GM23338 (cell line): ENCODE data around the gene TOR1B. TPM values are rescaled to one million over a fixed set of nuclear protein-coding genes. Genes with fewer than 3 reads are reported as not detected.

Experiments used
- ATAC-seq: fragments of 200-7000 bp; cut with Tn5 transposase; 3 replicates; pipeline ENCODE4 v1.9.1; 2020
- DNase-seq: peaks from one replicate; pipeline ENCODE4 v3.0.0-alpha.2; 2015; ENCODE audit warnings: low spot score
- H2AFZ ChIP-seq: fragments of 200-600 bp; sonication (generic); 2 replicates; pipeline ENCODE4 v1.8.0; 2016; ENCODE audit warnings: antibody characterized with exemption, mild to moderate bottlenecking, moderate library complexity
- H3F3A ChIP-seq: fragments of 200-600 bp; sonication (generic); replicated peaks from 2 replicates; pipeline ENCODE4 v1.8.0; 2017; ENCODE audit warnings: antibody characterized with exemption, mixed run types, low read depth
- H3K27ac ChIP-seq: fragments of 200-600 bp; sonication (generic); 2 replicates; pipeline ENCODE4 v1.6.1; 2016; ENCODE audit warnings: low read depth
- H3K27me3 ChIP-seq: fragments of 200-600 bp; sonication (generic); 2 replicates; pipeline ENCODE4 v1.8.0; 2016; ENCODE audit warnings: mild to moderate bottlenecking, mixed run types, moderate library complexity; ENCODE audit not compliant: insufficient read depth
- H3K36me3 ChIP-seq: fragments of 200-600 bp; sonication (generic); 2 replicates; pipeline ENCODE4 v1.8.0; 2016; ENCODE audit warnings: mild to moderate bottlenecking; ENCODE audit not compliant: insufficient read depth
- H3K4me1 ChIP-seq: fragments of 200-600 bp; sonication (generic); 2 replicates; pipeline ENCODE4 v1.8.0; 2016; ENCODE audit warnings: mild to moderate bottlenecking, moderate library complexity; ENCODE audit not compliant: insufficient read depth
- H3K4me2 ChIP-seq: fragments of 200-600 bp; sonication (generic); 2 replicates; pipeline ENCODE4 v1.7.1; 2017; ENCODE audit warnings: mixed run types
- H3K4me3 ChIP-seq: fragments of 200-600 bp; sonication (generic); 2 replicates; pipeline ENCODE4 v1.6.1; 2016; ENCODE audit warnings: mixed run types
- H3K79me2 ChIP-seq: fragments of 200-600 bp; sonication (generic); replicated peaks from 2 replicates; pipeline ENCODE4 v1.8.0; 2017; ENCODE audit warnings: mild to moderate bottlenecking; ENCODE audit not compliant: insufficient read depth
- H3K9me2 ChIP-seq: fragments of 200-600 bp; sonication (generic); 2 replicates; pipeline ENCODE4 v1.8.0; 2017; ENCODE audit not compliant: insufficient read depth
- H4K20me1 ChIP-seq: fragments of 200-600 bp; sonication (generic); replicated peaks from 2 replicates; pipeline ENCODE4 v1.8.0; 2017; ENCODE audit warnings: mild to moderate bottlenecking; ENCODE audit not compliant: insufficient read depth
- H3K27ac Mint-ChIP-seq: 2 replicates; pipeline ENCODE4 v1.8.0; 2020; ENCODE audit warnings: inconsistent platforms, mild to moderate bottlenecking, moderate library complexity, mixed read lengths
- H3K27me3 Mint-ChIP-seq: 3 replicates; pipeline ENCODE4 v1.8.0; 2022; ENCODE audit warnings: low read depth, mild to moderate bottlenecking, moderate library complexity, mixed read lengths, inconsistent platforms; ENCODE audit not compliant: insufficient read depth, poor library complexity
- H3K36me3 Mint-ChIP-seq: 3 replicates; pipeline ENCODE4 v1.8.0; 2021; ENCODE audit warnings: low read depth, mild to moderate bottlenecking, inconsistent platforms, moderate library complexity, mixed read lengths
- H3K4me1 Mint-ChIP-seq: 3 replicates; pipeline ENCODE4 v1.8.0; 2020; ENCODE audit warnings: mild to moderate bottlenecking, inconsistent platforms, mixed read lengths
- H3K4me3 Mint-ChIP-seq: 3 replicates; pipeline ENCODE4 v1.8.0; 2021; ENCODE audit warnings: moderate library complexity, mild to moderate bottlenecking, inconsistent platforms, mixed read lengths
- H3K9me3 Mint-ChIP-seq: 3 replicates; pipeline ENCODE4 v1.8.0; 2020; ENCODE audit warnings: moderate library complexity, mild to moderate bottlenecking, inconsistent platforms, mixed read lengths
- CREB1 ChIP-seq: fragments of 250-450 bp; sonication (Bioruptor Pico); IDR thresholded peaks from 2 replicates; pipeline ENCODE4 v1.5.0; 2020; ENCODE audit warnings: low read depth, mild to moderate bottlenecking, moderate library complexity
- EZH2phosphoT487 ChIP-seq: fragments of 200-600 bp; sonication (generic); IDR thresholded peaks from one replicate; pipeline ENCODE4 v1.8.1; 2018; ENCODE audit warnings: antibody characterized with exemption; ENCODE audit not compliant: unreplicated experiment
- JUNB ChIP-seq: IDR thresholded peaks from one replicate; pipeline ENCODE4 v1.6.1; 2016; ENCODE audit warnings: antibody characterized with exemption; ENCODE audit not compliant: unreplicated experiment
- ZNF331 ChIP-seq: fragments of 250-450 bp; sonication (Bioruptor Pico); IDR thresholded peaks from 2 replicates; pipeline ENCODE4 v1.5.0; 2020; ENCODE audit warnings: low read depth, mild to moderate bottlenecking, moderate library complexity
- polyA plus RNA-seq: library from polyadenylated mRNA; unstranded; fragments of >200 nt; fragmentation: Nextera tagmentation; extraction: Ambion mirVana; gene quantifications from 2 replicates; pipeline ENCODE4 v1.2.1, GENCODE V29; 2016
- total RNA-seq: library from RNA; depleted of rRNA; stranded (reverse); fragments of >200 nt; shearing (Covaris generic); gene quantifications from 2 replicates; pipeline ENCODE4 v1.2.3, GENCODE V29; 2014
- TF ChIP-seq, protein P1 (sequence below): fragments of 250-450 bp; sonication (Bioruptor Pico); IDR thresholded peaks from 2 replicates; pipeline ENCODE4 v1.5.0; 2020; ENCODE audit warnings: mild to moderate bottlenecking, moderate library complexity
- TF ChIP-seq, protein P2 (sequence below), 2 experiments: fragments of 200-600 bp in 1 of 2; sonication (generic) in 1 of 2; conservative IDR thresholded peaks; 2 replicates each; pipeline versions ENCODE4 v1.5.1 to v1.6.1; 2016 to 2017; ENCODE audit warnings: antibody characterized with exemption in 2 of 2, low read depth in 2 of 2, mild to moderate bottlenecking in 2 of 2, moderate library complexity in 1 of 2

Gene TOR1B
- total and polyA plus RNA-seq, 2 experiments from 2014 or later = 10.6 to 42.4 TPM

DNA sequence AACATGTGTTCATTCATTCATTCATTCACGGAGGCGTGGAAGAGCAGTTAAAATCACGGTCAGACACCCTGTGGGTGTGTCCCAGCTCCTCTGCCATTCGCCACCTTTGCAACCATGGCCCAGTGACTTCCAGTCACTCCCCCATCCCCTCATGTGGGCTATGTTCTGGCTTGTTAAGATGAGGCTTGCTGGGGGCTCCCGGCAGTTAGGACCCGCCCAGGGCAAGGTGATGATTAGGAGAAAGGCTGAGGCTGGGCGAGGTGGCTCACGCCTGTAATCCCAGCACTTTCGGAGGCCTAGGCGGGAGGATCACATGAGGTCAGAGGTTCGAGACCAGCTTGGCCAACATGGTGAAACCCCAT lies 25.2 kb upstream of the TOR1B start (continued):
- TF ChIP-seq, protein P1, sequence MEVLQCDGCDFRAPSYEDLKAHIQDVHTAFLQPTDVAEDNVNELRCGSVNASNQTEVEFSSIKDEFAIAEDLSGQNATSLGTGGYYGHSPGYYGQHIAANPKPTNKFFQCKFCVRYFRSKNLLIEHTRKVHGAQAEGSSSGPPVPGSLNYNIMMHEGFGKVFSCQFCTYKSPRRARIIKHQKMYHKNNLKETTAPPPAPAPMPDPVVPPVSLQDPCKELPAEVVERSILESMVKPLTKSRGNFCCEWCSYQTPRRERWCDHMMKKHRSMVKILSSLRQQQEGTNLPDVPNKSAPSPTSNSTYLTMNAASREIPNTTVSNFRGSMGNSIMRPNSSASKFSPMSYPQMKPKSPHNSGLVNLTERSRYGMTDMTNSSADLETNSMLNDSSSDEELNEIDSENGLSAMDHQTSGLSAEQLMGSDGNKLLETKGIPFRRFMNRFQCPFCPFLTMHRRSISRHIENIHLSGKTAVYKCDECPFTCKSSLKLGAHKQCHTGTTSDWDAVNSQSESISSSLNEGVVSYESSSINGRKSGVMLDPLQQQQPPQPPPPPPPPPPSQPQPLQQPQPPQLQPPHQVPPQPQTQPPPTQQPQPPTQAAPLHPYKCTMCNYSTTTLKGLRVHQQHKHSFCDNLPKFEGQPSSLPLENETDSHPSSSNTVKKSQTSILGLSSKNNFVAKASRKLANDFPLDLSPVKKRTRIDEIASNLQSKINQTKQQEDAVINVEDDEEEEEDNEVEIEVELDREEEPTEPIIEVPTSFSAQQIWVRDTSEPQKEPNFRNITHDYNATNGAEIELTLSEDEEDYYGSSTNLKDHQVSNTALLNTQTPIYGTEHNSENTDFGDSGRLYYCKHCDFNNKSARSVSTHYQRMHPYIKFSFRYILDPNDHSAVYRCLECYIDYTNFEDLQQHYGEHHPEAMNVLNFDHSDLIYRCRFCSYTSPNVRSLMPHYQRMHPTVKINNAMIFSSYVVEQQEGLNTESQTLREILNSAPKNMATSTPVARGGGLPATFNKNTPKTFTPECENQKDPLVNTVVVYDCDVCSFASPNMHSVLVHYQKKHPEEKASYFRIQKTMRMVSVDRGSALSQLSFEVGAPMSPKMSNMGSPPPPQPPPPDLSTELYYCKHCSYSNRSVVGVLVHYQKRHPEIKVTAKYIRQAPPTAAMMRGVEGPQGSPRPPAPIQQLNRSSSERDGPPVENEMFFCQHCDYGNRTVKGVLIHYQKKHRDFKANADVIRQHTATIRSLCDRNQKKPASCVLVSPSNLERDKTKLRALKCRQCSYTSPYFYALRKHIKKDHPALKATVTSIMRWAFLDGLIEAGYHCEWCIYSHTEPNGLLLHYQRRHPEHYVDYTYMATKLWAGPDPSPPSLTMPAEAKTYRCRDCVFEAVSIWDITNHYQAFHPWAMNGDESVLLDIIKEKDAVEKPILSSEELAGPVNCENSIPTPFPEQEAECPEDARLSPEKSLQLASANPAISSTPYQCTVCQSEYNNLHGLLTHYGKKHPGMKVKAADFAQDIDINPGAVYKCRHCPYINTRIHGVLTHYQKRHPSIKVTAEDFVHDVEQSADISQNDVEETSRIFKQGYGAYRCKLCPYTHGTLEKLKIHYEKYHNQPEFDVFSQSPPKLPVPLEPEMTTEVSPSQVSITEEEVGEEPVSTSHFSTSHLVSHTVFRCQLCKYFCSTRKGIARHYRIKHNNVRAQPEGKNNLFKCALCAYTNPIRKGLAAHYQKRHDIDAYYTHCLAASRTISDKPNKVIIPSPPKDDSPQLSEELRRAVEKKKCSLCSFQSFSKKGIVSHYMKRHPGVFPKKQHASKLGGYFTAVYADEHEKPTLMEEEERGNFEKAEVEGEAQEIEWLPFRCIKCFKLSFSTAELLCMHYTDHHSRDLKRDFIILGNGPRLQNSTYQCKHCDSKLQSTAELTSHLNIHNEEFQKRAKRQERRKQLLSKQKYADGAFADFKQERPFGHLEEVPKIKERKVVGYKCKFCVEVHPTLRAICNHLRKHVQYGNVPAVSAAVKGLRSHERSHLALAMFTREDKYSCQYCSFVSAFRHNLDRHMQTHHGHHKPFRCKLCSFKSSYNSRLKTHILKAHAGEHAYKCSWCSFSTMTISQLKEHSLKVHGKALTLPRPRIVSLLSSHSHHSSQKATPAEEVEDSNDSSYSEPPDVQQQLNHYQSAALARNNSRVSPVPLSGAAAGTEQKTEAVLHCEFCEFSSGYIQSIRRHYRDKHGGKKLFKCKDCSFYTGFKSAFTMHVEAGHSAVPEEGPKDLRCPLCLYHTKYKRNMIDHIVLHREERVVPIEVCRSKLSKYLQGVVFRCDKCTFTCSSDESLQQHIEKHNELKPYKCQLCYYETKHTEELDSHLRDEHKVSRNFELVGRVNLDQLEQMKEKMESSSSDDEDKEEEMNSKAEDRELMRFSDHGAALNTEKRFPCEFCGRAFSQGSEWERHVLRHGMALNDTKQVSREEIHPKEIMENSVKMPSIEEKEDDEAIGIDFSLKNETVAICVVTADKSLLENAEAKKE (CRISPR knock-in tag) = no peak
- TF ChIP-seq, protein P2, sequence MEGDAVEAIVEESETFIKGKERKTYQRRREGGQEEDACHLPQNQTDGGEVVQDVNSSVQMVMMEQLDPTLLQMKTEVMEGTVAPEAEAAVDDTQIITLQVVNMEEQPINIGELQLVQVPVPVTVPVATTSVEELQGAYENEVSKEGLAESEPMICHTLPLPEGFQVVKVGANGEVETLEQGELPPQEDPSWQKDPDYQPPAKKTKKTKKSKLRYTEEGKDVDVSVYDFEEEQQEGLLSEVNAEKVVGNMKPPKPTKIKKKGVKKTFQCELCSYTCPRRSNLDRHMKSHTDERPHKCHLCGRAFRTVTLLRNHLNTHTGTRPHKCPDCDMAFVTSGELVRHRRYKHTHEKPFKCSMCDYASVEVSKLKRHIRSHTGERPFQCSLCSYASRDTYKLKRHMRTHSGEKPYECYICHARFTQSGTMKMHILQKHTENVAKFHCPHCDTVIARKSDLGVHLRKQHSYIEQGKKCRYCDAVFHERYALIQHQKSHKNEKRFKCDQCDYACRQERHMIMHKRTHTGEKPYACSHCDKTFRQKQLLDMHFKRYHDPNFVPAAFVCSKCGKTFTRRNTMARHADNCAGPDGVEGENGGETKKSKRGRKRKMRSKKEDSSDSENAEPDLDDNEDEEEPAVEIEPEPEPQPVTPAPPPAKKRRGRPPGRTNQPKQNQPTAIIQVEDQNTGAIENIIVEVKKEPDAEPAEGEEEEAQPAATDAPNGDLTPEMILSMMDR (conservative IDR thresholded peaks at IDR 0.05; ENCODE audit: low read depth in 2 of 2) = no peak
- TF ChIP-seq CREB1 = no peak
- TF ChIP-seq JUNB = no peak
- no peak for TF ChIP-seq EZH2phosphoT487

DNA sequence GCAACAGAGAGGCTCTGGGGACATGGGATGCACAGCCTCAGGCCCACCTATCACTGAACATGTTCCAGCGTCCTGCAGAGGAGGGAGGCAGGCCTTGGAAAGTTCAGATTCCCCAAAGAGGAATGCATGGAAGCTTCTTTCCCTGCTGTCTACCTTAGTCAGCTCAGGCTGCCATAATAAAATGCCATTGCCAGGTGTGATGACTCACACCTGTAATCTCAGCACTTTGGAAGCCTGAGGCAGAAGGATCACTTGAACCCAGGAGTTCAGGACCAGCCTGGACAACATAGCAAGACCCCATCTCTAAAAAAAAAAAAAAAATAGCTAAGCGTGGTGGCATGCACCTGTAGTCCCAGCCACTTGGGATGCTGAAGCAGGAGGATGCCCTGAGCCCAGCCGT lies 24.5 kb upstream of the TOR1B start:
- Histone ChIP-seq H3F3A (no peaks in the 10 kb centered on the region), H3K9me2 (no peaks in the 10 kb centered on the region), H3K79me2 (no peaks in the 10 kb centered on the region), H2AFZ (no peak overlapping the region), H3K4me2 (no peak overlapping the region), H3K36me3 (no peaks in the 10 kb centered on the region), H3K27ac (no peak overlapping the region), H3K4me3 (no peak overlapping the region), H3K4me1 (peaks cover 2% of the 10 kb centered on the region; the same call in 1 of the 2 replicates), H4K20me1 (no peaks in the 10 kb centered on the region), H3K27me3 (no peaks in the 10 kb centered on the region)
- ATAC-seq (no peak), DNase-seq (no peak)
- Mint-ChIP-seq H3K9me3 (no peaks in the 10 kb centered on the region; the same call in 2 of the 3 replicates), H3K36me3 (no peaks in the 10 kb centered on the region), H3K27me3 (peaks cover 12% of the 10 kb centered on the region), H3K4me1 (peaks cover 6% of the 10 kb centered on the region), H3K4me3 (no peak overlapping the region), H3K27ac (no peak overlapping the region)
- TF ChIP-seq, protein P1 (CRISPR knock-in tag) = no peak
- no peak for TF ChIP-seq EZH2phosphoT487
- TF ChIP-seq ZNF331 (CRISPR knock-in tag) = no peak
- TF ChIP-seq CREB1 = no peak
